ENCODE measurements around the gene ACP3. TPM values are rescaled to one million over a fixed set of nuclear protein-coding genes. Genes with fewer than 3 reads are reported as not detected.

ACP3 gene
- total and polyA plus RNA-seq, 2 experiments from 2014 or later, result 5.2 to 7.7 TPM

DNA sequence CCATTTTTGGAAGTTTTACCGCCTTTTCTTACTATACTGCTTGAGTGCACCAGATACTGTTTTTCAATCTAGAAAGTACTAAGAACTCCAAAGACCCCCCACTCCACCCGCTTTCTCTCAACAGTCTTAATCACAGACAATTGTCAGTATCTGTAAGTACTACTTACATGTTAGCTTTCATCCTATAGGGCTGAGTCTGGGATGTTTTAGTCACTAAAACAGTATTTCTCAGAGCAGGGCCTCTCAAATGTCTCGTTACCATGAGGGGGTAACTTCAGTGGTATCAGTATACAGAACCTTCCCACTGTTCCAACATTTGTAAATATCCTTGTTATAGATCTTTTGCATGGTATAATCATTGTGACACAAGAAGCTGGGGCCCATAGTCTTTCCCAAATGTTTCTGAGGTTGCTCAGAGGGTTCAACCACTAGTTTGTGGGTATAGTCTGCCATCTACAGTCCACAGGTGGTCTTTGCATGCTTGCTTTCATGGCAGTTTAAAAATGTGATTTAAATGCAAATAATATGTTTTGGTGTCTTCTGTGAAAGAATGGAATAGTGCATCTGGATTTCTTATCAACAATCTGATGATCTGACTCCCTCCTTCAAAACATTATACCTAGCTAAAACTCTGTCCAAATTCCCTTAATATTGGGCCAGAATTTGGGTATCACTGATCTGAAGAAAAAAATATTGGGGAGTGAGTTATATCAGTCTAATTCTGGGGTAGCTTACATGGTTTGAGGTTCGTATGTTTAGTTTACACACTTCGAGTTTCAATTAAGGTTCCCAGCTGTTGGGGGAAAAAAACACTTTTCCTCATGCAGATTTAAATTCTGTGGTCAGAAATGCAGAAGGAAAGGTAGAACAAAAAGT is 82.1 kb downstream of the ACP3 start:
- WGBS (ENCODE audit: low lambda C conversion rate, missing lambda C conversion rate), result 53% methylated on average over 5 of the region's 5 CpGs
- Histone ChIP-seq H3K27ac (no peak overlapping the region), H2AFZ (no peak overlapping the region), H3K27me3 (no peaks in the 10 kb centered on the region), H3K4me2 (no peak overlapping the region), H3K4me1 (ENCODE audit: insufficient read depth) (no peaks in the 10 kb centered on the region), H3K79me2 (no peaks in the 10 kb centered on the region), H3K9me2 (replicated peaks; ENCODE audit: insufficient read depth) (no peaks in the 10 kb centered on the region), H3K36me3 (replicated peaks; ENCODE audit: insufficient read depth, low read depth) (no peaks in the 10 kb centered on the region), H4K20me1 (ENCODE audit: insufficient read depth, poor library complexity, severe bottlenecking) (no peaks in the 10 kb centered on the region), H3K4me3 (no peak overlapping the region), H3K9me3 (ENCODE audit: low read depth) (no peaks in the 10 kb centered on the region)
- peak; percentile 68 for DNase-seq (ENCODE audit: low spot score)
- TF ChIP-seq EZH2 (IDR thresholded peaks at IDR 0.05; ENCODE audit: borderline replicate concordance) (no peak), CTCF (IDR thresholded peaks at IDR 0.05; ENCODE audit: poor library complexity) (peak; percentile 96), EZH2phosphoT487 (IDR thresholded peaks at IDR 0.05; ENCODE audit: low read depth, severe bottlenecking, unreplicated experiment) (no peak)

- no peak for DNase-seq (ENCODE audit: low spot score)
- no peaks in the 10 kb centered on the region for H3K27me3 ChIP-seq
- TF ChIP-seq EZH2 (IDR thresholded peaks at IDR 0.05; ENCODE audit: borderline replicate concordance), result no peak
- no peak for TF ChIP-seq CTCF (IDR thresholded peaks at IDR 0.05; ENCODE audit: poor library complexity)
- TF ChIP-seq EZH2phosphoT487 (IDR thresholded peaks at IDR 0.05; ENCODE audit: low read depth, severe bottlenecking, unreplicated experiment), result no peak
- no peak overlapping the region for H3K4me2 ChIP-seq
- H3K79me2 ChIP-seq, result no peaks in the 10 kb centered on the region
- WGBS (ENCODE audit: low lambda C conversion rate, missing lambda C conversion rate), result 94% methylated on average over 12 of the region's 13 CpGs
- no peak overlapping the region for H2AFZ ChIP-seq
- H3K36me3 ChIP-seq (replicated peaks; ENCODE audit: insufficient read depth, low read depth), result no peaks in the 10 kb centered on the region
- no peaks in the 10 kb centered on the region for H4K20me1 ChIP-seq (ENCODE audit: insufficient read depth, poor library complexity, severe bottlenecking)
- H3K4me3 ChIP-seq, result no peak overlapping the region
- H3K27ac ChIP-seq, result no peak overlapping the region
- peaks cover 5% of the 10 kb centered on the region for H3K4me1 ChIP-seq (ENCODE audit: insufficient read depth)
- H3K9me3 ChIP-seq (ENCODE audit: low read depth), result no peaks in the 10 kb centered on the region
- H3K9me2 ChIP-seq (replicated peaks; ENCODE audit: insufficient read depth), result no peaks in the 10 kb centered on the region
These were observed 84.0 kb downstream of the ACP3 start for GRCh38 chr3:132401255-132401654.

- Histone ChIP-seq H3K27me3 (no peaks in the 10 kb centered on the region), H3K36me3 (replicated peaks; ENCODE audit: insufficient read depth, low read depth) (no peaks in the 10 kb centered on the region), H2AFZ (no peak overlapping the region), H3K4me3 (no peak overlapping the region), H3K9me2 (replicated peaks; ENCODE audit: insufficient read depth) (no peaks in the 10 kb centered on the region), H3K4me1 (ENCODE audit: insufficient read depth) (peaks cover 5% of the 10 kb centered on the region), H3K27ac (no peak overlapping the region), H4K20me1 (ENCODE audit: insufficient read depth, poor library complexity, severe bottlenecking) (no peaks in the 10 kb centered on the region), H3K79me2 (no peaks in the 10 kb centered on the region), H3K9me3 (ENCODE audit: low read depth) (no peaks in the 10 kb centered on the region), H3K4me2 (no peak overlapping the region)
- no peak for TF ChIP-seq EZH2phosphoT487 (IDR thresholded peaks at IDR 0.05; ENCODE audit: low read depth, severe bottlenecking, unreplicated experiment)
- no peak for TF ChIP-seq EZH2 (IDR thresholded peaks at IDR 0.05; ENCODE audit: borderline replicate concordance)
- TF ChIP-seq CTCF (IDR thresholded peaks at IDR 0.05; ENCODE audit: poor library complexity), result no peak
- no peak for DNase-seq (ENCODE audit: low spot score)
- 80% methylated on average over 3 of the region's 3 CpGs for WGBS (ENCODE audit: low lambda C conversion rate, missing lambda C conversion rate)
These were observed 87.1 kb downstream of the ACP3 start for GRCh38 chr3:132404276-132404675.

Data from hepatocyte (in vitro differentiated cells).